PC-9 (cell line): ENCODE measurements around the gene UBE2V1. TPM values are rescaled to one million over a fixed set of nuclear protein-coding genes. Genes with fewer than 3 reads are reported as not detected.

Source experiments
- BruUV-seq: library from RNA; stranded (reverse); fragments of 400-500 nt; replicated peaks from 2 replicates; lab custom pipeline; 2021; lab: Mats Ljungman, UMichigan
- CTCF ChIA-PET: fragments of 300-600 bp; sonication (Branson Sonifier 250); formaldehyde crosslinking; loops from one replicate; lab custom pipeline; 2022; ENCODE audit warnings: antibody characterized with exemption; lab: Charles Lee
- POLR2A ChIA-PET: fragments of 300-600 bp; sonication (Branson Sonifier 250); formaldehyde crosslinking; loops from one replicate; lab custom pipeline; 2022; ENCODE audit warnings: antibody characterized with exemption; ENCODE audit not compliant: unreplicated experiment; lab: Charles Lee
- DNase-seq, 2 experiments: peaks; one replicate each; pipeline versions ENCODE4 v3.0.0 to v3.0.0-alpha.2; 2015 to 2022; ENCODE audit warnings: mixed read lengths in 1 of 2
- H2AFZ ChIP-seq: fragments of 200-600 bp; sonication (generic); 2 replicates; pipeline ENCODE4 v1.8.1; 2017; ENCODE audit warnings: antibody characterized with exemption
- H3F3A ChIP-seq: fragments of 200-600 bp; sonication (generic); 2 replicates; pipeline ENCODE4 v1.8.1; 2017; ENCODE audit warnings: antibody characterized with exemption, mild to moderate bottlenecking, low read depth; ENCODE audit not compliant: insufficient read depth
- H3K27ac ChIP-seq: fragments of 200-600 bp; sonication (generic); 2 replicates; pipeline ENCODE4 v1.6.1; 2016; ENCODE audit warnings: mixed run types
- H3K27me3 ChIP-seq: fragments of 200-600 bp; sonication (generic); 2 replicates; pipeline ENCODE4 v1.6.1; 2016; ENCODE audit warnings: low read depth, mixed run types; ENCODE audit not compliant: insufficient read depth
- H3K36me3 ChIP-seq: fragments of 200-600 bp; sonication (generic); 2 replicates; pipeline ENCODE4 v1.6.1; 2016; ENCODE audit warnings: low read depth, mixed run types
- H3K4me1 ChIP-seq: fragments of 200-600 bp; sonication (generic); replicated peaks from 2 replicates; pipeline ENCODE4 v1.6.1; 2016; ENCODE audit warnings: mixed run types; ENCODE audit not compliant: insufficient read depth
- H3K4me2 ChIP-seq: fragments of 200-600 bp; sonication (generic); 2 replicates; pipeline ENCODE4 v1.6.1; 2017; ENCODE audit warnings: mixed run types
- H3K4me3 ChIP-seq: fragments of 200-600 bp; sonication (generic); 2 replicates; pipeline ENCODE4 v1.6.1; 2016; ENCODE audit warnings: mixed run types
- H3K79me2 ChIP-seq: fragments of 200-600 bp; sonication (generic); 2 replicates; pipeline ENCODE4 v1.6.1; 2017; ENCODE audit warnings: low read depth, mixed run types
- H3K9me2 ChIP-seq: fragments of 200-600 bp; sonication (generic); 2 replicates; pipeline ENCODE4 v1.8.1; 2017; ENCODE audit warnings: mild to moderate bottlenecking; ENCODE audit not compliant: insufficient read depth
- H3K9me3 ChIP-seq: fragments of 200-600 bp; sonication (generic); 2 replicates; pipeline ENCODE4 v1.8.1; 2016; ENCODE audit warnings: low read depth; ENCODE audit not compliant: insufficient read depth
- H4K20me1 ChIP-seq: fragments of 200-600 bp; sonication (generic); 2 replicates; pipeline ENCODE4 v1.8.1; 2017; ENCODE audit not compliant: insufficient read depth
- EZH2 ChIP-seq: fragments of 200-600 bp; sonication (generic); IDR thresholded peaks from 2 replicates; pipeline ENCODE4 v1.8.0; 2017; ENCODE audit warnings: antibody characterized with exemption, low read depth
- intact Hi-C: fragments of 100-400 bp; cut with micrococcal nuclease; formaldehyde crosslinking; loops from one replicate; pipeline ENCODE4 v1.10.0; 2022; ENCODE audit not compliant: unreplicated experiment
- total RNA-seq: library from RNA; stranded (reverse); gene quantifications from 2 replicates; pipeline ENCODE4 v1.2.3, GENCODE V29; 2021
- TF ChIP-seq, protein P1 (sequence below): fragments of 200-600 bp; sonication (generic); conservative IDR thresholded peaks from 2 replicates; pipeline ENCODE4 v1.6.1; 2017; ENCODE audit warnings: mixed run types, antibody characterized with exemption, mild to moderate bottlenecking, moderate library complexity

UBE2V1 gene
- total RNA-seq, 1 experiment from 2014 or later: 174 TPM

DNA sequence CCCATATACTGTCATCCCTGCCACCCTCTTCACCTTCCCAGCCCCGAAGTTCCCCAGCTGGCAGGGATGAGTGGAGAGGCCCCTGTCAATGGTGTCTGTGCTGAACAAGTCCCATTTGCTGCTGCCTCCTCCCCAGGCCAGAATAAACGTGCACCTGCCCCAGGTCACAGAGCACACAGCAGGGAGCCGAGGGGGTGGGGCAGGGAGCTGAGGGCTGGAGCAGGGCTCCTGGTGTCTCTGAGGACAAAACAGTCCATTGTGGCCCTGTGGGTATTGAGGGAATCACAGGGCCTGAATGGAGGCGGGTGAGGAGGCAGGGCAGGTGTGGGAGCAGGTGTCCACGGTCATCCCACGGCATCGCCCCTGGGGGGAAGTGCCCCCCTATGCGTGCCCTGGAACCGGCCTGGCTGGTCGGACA, 74.4 kb downstream of the UBE2V1 start:
- H3K9me3 ChIP-seq: no peaks in the 10 kb centered on the region
- intact Hi-C loops: loop anchor here (5.0 kb wide), 1 partner anchor 56 kb away; the partner anchor contains the start of gene SNAI1
- peak overlapping the region; percentile 54 for H3K4me2 ChIP-seq
- H3K4me3 ChIP-seq: no peak overlapping the region
- no peaks in the 10 kb centered on the region for H3K79me2 ChIP-seq
- no TSS peak for BruUV-seq
- ChIA-PET POLR2A (no interaction called here), CTCF (no interaction called here)
- DNase-seq: peak; percentile 52 to 66
- no peaks in the 10 kb centered on the region for H3K27me3 ChIP-seq
- no peaks in the 10 kb centered on the region for H3K36me3 ChIP-seq
- H3K4me1 ChIP-seq: peaks cover 35% of the 10 kb centered on the region
- TF ChIP-seq, protein P1, sequence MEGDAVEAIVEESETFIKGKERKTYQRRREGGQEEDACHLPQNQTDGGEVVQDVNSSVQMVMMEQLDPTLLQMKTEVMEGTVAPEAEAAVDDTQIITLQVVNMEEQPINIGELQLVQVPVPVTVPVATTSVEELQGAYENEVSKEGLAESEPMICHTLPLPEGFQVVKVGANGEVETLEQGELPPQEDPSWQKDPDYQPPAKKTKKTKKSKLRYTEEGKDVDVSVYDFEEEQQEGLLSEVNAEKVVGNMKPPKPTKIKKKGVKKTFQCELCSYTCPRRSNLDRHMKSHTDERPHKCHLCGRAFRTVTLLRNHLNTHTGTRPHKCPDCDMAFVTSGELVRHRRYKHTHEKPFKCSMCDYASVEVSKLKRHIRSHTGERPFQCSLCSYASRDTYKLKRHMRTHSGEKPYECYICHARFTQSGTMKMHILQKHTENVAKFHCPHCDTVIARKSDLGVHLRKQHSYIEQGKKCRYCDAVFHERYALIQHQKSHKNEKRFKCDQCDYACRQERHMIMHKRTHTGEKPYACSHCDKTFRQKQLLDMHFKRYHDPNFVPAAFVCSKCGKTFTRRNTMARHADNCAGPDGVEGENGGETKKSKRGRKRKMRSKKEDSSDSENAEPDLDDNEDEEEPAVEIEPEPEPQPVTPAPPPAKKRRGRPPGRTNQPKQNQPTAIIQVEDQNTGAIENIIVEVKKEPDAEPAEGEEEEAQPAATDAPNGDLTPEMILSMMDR: no peak
- no peak for TF ChIP-seq EZH2
- no peaks in the 10 kb centered on the region for H4K20me1 ChIP-seq
- peaks cover 22% of the 10 kb centered on the region for H3F3A ChIP-seq
- H3K9me2 ChIP-seq: no peaks in the 10 kb centered on the region
- H3K27ac ChIP-seq: no peak overlapping the region
- no peak overlapping the region for H2AFZ ChIP-seq

DNA sequence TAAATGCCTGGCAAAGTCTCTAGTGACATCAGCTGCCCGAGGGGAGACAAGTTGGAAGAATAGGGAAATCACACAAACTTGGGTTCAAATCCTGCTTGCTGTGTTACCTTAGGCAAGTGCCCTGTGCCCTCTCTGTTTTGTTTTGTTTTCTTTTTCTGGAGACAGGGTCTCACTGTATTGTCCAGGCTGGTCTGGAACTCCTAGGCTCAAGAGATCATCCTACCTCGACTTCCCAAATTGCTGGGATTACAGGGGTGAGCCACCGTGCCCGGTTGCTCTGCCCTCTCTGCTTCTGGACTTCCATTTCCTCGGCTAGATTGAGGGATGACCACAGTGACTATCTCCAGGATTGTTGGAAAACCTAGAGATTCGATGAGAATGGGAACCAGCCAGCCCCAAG, 74.8 kb downstream of the UBE2V1 start:
- H3K4me2 ChIP-seq: peak overlapping the region; percentile 54
- H4K20me1 ChIP-seq: no peaks in the 10 kb centered on the region
- no peak overlapping the region for H3K4me3 ChIP-seq
- H3K27ac ChIP-seq: no peak overlapping the region
- no peak for DNase-seq
- peaks cover 39% of the 10 kb centered on the region for H3K4me1 ChIP-seq
- no peaks in the 10 kb centered on the region for H3K27me3 ChIP-seq
- H3K9me3 ChIP-seq: no peaks in the 10 kb centered on the region
- H3K36me3 ChIP-seq: no peaks in the 10 kb centered on the region
- intact Hi-C loops: loop anchor here (5.0 kb wide), 1 partner anchor 56 kb away; the partner anchor contains the start of gene SNAI1
- H3K79me2 ChIP-seq: no peaks in the 10 kb centered on the region
- H3F3A ChIP-seq: peaks cover 27% of the 10 kb centered on the region
- ChIA-PET CTCF (no interaction called here), POLR2A (no interaction called here)
- no TSS peak for BruUV-seq
- no peak overlapping the region for H2AFZ ChIP-seq
- TF ChIP-seq EZH2: no peak
- TF ChIP-seq, protein P1: no peak
- no peaks in the 10 kb centered on the region for H3K9me2 ChIP-seq

DNA sequence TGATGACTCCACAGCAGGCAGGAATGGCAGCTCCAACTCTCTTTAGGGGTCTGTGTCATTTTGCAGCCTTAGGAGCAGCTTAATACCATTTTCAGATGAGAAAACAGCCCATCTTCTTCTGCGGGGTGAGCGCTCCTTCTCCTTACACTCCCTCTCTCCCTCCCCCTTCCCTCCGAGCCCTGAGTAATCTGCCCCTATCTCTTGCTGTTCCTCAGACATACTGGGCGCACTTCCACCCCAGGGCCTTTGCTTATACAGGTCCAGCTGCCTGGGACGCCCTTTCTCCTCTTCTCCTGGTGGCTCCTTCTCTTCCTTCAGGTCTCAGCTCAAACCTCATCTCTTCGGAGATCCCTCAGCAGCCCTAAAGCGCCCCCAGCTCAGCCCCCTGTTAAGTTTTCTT, 75.4 kb downstream of the UBE2V1 start:
- H3K4me2 ChIP-seq: no peak overlapping the region
- intact Hi-C loops: loop anchor here (5.0 kb wide), 1 partner anchor 55 kb away; the partner anchor contains the start of gene SNAI1
- CTCF ChIA-PET: interaction anchor here (0.6 kb wide), 1 partner anchor 54 kb away, joined by 4 read pairs; no protein-coding TSS in a partner anchor

More for the DNA sequence above, 75.4 kb downstream of the UBE2V1 start:
- Histone ChIP-seq H3K36me3 (no peaks in the 10 kb centered on the region), H2AFZ (no peak overlapping the region), H3K9me3 (no peaks in the 10 kb centered on the region), H3K27ac (no peak overlapping the region), H3K4me1 (peaks cover 43% of the 10 kb centered on the region), H3K9me2 (no peaks in the 10 kb centered on the region), H4K20me1 (no peaks in the 10 kb centered on the region), H3K79me2 (no peaks in the 10 kb centered on the region), H3K4me3 (no peak overlapping the region), H3K27me3 (no peaks in the 10 kb centered on the region), H3F3A (peaks cover 33% of the 10 kb centered on the region)
- no peak for TF ChIP-seq EZH2
- TF ChIP-seq, protein P1: no peak
- no TSS peak for BruUV-seq
- no peak for DNase-seq
- POLR2A ChIA-PET: no interaction called here
